SK-N-SH treated with all-trans-retinoic acid at 6 μM for 48 hours (cell line): ENCODE measurements around the gene TEAD1.

Source experiments
- ATAC-seq: fragments of 200-7000 bp; cut with Tn5 transposase; 3 replicates; pipeline ENCODE4 v1.9.1; 2020; ENCODE audit warnings: mild to moderate bottlenecking, moderate library complexity
- ARNTL ChIP-seq: fragments of 450-650 bp; formaldehyde crosslinking; IDR thresholded peaks from 2 replicates; pipeline ENCODE4 v1.5.0; 2020; ENCODE audit warnings: low read depth, mild to moderate bottlenecking, moderate library complexity, borderline replicate concordance
- BACH2 ChIP-seq: fragments of 250-450 bp; sonication (Bioruptor Pico); IDR thresholded peaks from 2 replicates; pipeline ENCODE4 v1.9.0; 2021; ENCODE audit warnings: mild to moderate bottlenecking, borderline replicate concordance
- CSRNP3 ChIP-seq: fragments of 250-450 bp; sonication (Bioruptor Pico); IDR thresholded peaks from 2 replicates; pipeline ENCODE4 v1.5.1; 2021; ENCODE audit warnings: mild to moderate bottlenecking, moderate library complexity
- ESRRG ChIP-seq: fragments of 250-450 bp; sonication (Bioruptor Pico); IDR thresholded peaks from 2 replicates; pipeline ENCODE4 v1.6.1; 2021; ENCODE audit warnings: mild to moderate bottlenecking
- GLIS3 ChIP-seq: fragments of 250-450 bp; sonication (Bioruptor Pico); IDR thresholded peaks from 2 replicates; pipeline ENCODE4 v1.5.0; 2020; ENCODE audit warnings: mild to moderate bottlenecking, moderate library complexity
- ISL1 ChIP-seq: fragments of 250-450 bp; sonication (Bioruptor Pico); IDR thresholded peaks from 2 replicates; pipeline ENCODE4 v2.1.2; 2022; ENCODE audit warnings: mild to moderate bottlenecking, moderate library complexity
- OSR1 ChIP-seq: fragments of 250-450 bp; sonication (Bioruptor Pico); IDR thresholded peaks from 2 replicates; pipeline ENCODE4 v1.8.0; 2022; ENCODE audit warnings: moderate library complexity, mild to moderate bottlenecking, inconsistent platforms
- POU6F1 ChIP-seq: fragments of 250-450 bp; sonication (Bioruptor Pico); IDR thresholded peaks from 2 replicates; pipeline ENCODE4 v1.8.0; 2021; ENCODE audit warnings: low read depth, mild to moderate bottlenecking, moderate library complexity, borderline replicate concordance
- PPARA ChIP-seq: fragments of 250-450 bp; sonication (Bioruptor Pico); IDR thresholded peaks from 2 replicates; pipeline ENCODE4 v1.5.0; 2020; ENCODE audit warnings: mild to moderate bottlenecking, borderline replicate concordance
- RARB ChIP-seq: fragments of 250-450 bp; sonication (Bioruptor Pico); IDR thresholded peaks from 2 replicates; pipeline ENCODE4 v1.8.0; 2021; ENCODE audit warnings: mild to moderate bottlenecking, moderate library complexity
- SNAI2 ChIP-seq: fragments of 250-450 bp; sonication (Bioruptor Pico); IDR thresholded peaks from 2 replicates; pipeline ENCODE4 v1.5.0; 2020; ENCODE audit warnings: mild to moderate bottlenecking, moderate library complexity
- TCF4 ChIP-seq: fragments of 250-450 bp; sonication (Bioruptor Pico); IDR thresholded peaks from 2 replicates; pipeline ENCODE4 v1.8.0; 2021; ENCODE audit warnings: mild to moderate bottlenecking, moderate library complexity, borderline replicate concordance
- TOX ChIP-seq: fragments of 250-450 bp; sonication (Bioruptor Pico); IDR thresholded peaks from 2 replicates; pipeline ENCODE4 v1.8.0; 2021; ENCODE audit warnings: mild to moderate bottlenecking, moderate library complexity, borderline replicate concordance
- TSHZ2 ChIP-seq: fragments of 250-450 bp; sonication (Bioruptor Pico); IDR thresholded peaks from 2 replicates; pipeline ENCODE4 v1.5.0; 2020; ENCODE audit warnings: mild to moderate bottlenecking, moderate library complexity
- ZC3H10 ChIP-seq: fragments of 250-450 bp; sonication (Bioruptor Pico); IDR thresholded peaks from 2 replicates; pipeline ENCODE4 v1.5.1; 2021; ENCODE audit warnings: mild to moderate bottlenecking, moderate library complexity
- ZFP3 ChIP-seq: fragments of 250-450 bp; sonication (Bioruptor Pico); IDR thresholded peaks from 2 replicates; pipeline ENCODE4 v1.5.0; 2020; ENCODE audit warnings: mild to moderate bottlenecking, moderate library complexity
- ZFP30 ChIP-seq: fragments of 450-650 bp; formaldehyde crosslinking; IDR thresholded peaks from 2 replicates; pipeline ENCODE4 v1.5.0; 2022; ENCODE audit warnings: mild to moderate bottlenecking, moderate library complexity
- ZNF565 ChIP-seq: fragments of 450-650 bp; formaldehyde crosslinking; conservative IDR thresholded peaks from 2 replicates; pipeline ENCODE4 v1.5.0; 2020; ENCODE audit warnings: low read depth, mild to moderate bottlenecking, moderate library complexity
- ZNF70 ChIP-seq: fragments of 450-650 bp; formaldehyde crosslinking; IDR thresholded peaks from 2 replicates; pipeline ENCODE4 v1.5.0; 2020; ENCODE audit warnings: mild to moderate bottlenecking, moderate library complexity
- ZNF8 ChIP-seq: fragments of 450-650 bp; formaldehyde crosslinking; IDR thresholded peaks from 2 replicates; pipeline ENCODE4 v1.5.0; 2020; ENCODE audit warnings: mild to moderate bottlenecking, moderate library complexity
- TF ChIP-seq, protein P1 (sequence below): fragments of 250-450 bp; sonication (Bioruptor Pico); IDR thresholded peaks from 2 replicates; pipeline ENCODE4 v1.8.0; 2020; ENCODE audit warnings: mild to moderate bottlenecking, moderate library complexity, borderline replicate concordance
- TF ChIP-seq, protein P2 (sequence below): fragments of 250-450 bp; sonication (Bioruptor Pico); IDR thresholded peaks from 2 replicates; pipeline ENCODE4 v1.5.1; 2020; ENCODE audit warnings: low read depth, mild to moderate bottlenecking, moderate library complexity

Gene TEAD1

DNA sequence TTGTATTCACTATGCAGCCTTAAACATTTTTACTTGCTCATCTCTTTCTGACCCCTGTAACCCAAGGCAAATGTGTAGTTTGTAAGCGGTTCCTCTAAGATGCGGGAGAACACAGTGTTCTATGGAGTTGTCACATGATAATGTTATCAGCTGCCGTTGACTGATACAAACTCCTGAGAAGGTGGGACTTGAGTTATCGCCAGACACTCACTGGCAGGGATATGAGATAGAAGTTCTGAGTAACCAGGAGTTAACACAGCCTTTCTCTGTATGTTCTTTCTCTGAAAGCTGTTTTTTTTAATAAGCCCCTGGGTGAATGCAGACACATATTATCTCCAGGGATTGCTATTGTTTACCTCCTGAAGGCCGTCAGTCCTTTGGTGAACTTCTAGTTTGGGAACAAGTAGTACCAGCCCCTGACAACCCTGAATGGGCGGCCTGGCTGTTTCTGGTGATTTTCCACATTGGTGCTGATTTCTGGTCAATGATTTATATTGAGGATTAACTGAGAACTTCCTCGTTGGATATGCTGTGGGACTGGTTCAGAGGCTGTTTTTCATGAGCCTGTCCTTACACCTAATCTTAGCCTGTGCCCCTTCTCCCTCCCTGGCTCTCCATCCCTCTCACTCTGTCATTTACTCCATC, 179.6 kb downstream of the TEAD1 start:
- no peak for TF ChIP-seq SNAI2 (CRISPR knock-in tag)
- no peak for TF ChIP-seq GLIS3
- ATAC-seq, result no peak

DNA sequence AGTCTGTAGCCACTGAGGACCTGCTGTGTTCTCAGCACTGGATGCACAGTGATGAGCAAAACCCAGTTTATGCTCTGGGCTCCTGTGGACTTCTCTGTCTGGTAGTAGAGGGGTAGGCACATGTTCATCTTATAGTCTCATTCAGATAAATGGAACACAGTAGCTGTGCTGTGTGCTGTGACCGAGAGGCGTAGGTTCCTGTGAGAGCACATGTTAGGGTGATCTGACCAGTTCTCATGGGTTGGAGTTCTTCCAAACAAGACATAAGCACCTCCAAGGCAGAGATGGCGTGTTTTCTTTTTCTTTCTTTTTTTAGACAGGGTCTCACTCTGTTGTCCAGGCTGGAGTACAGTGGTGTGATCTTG, 180.1 kb downstream of the TEAD1 start:
- TF ChIP-seq CSRNP3 (no peak), ISL1 (CRISPR knock-in tag) (no peak), ZFP30 (CRISPR knock-in tag) (no peak), TCF4 (CRISPR knock-in tag) (no peak), ZNF565 (CRISPR knock-in tag) (no peak), POU6F1 (CRISPR knock-in tag) (no peak), ZC3H10 (no peak), ZNF8 (CRISPR knock-in tag) (no peak), OSR1 (CRISPR knock-in tag) (no peak), ESRRG (CRISPR knock-in tag) (no peak), RARB (CRISPR knock-in tag) (no peak), ARNTL (CRISPR knock-in tag) (no peak), BACH2 (CRISPR knock-in tag) (no peak), ZNF70 (no peak), TSHZ2 (CRISPR knock-in tag) (no peak), PPARA (no peak), TOX (no peak)
- TF ChIP-seq, protein P1, sequence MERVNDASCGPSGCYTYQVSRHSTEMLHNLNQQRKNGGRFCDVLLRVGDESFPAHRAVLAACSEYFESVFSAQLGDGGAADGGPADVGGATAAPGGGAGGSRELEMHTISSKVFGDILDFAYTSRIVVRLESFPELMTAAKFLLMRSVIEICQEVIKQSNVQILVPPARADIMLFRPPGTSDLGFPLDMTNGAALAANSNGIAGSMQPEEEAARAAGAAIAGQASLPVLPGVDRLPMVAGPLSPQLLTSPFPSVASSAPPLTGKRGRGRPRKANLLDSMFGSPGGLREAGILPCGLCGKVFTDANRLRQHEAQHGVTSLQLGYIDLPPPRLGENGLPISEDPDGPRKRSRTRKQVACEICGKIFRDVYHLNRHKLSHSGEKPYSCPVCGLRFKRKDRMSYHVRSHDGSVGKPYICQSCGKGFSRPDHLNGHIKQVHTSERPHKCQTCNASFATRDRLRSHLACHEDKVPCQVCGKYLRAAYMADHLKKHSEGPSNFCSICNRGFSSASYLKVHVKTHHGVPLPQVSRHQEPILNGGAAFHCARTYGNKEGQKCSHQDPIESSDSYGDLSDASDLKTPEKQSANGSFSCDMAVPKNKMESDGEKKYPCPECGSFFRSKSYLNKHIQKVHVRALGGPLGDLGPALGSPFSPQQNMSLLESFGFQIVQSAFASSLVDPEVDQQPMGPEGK (CRISPR knock-in tag), result no peak
- TF ChIP-seq, protein P2, sequence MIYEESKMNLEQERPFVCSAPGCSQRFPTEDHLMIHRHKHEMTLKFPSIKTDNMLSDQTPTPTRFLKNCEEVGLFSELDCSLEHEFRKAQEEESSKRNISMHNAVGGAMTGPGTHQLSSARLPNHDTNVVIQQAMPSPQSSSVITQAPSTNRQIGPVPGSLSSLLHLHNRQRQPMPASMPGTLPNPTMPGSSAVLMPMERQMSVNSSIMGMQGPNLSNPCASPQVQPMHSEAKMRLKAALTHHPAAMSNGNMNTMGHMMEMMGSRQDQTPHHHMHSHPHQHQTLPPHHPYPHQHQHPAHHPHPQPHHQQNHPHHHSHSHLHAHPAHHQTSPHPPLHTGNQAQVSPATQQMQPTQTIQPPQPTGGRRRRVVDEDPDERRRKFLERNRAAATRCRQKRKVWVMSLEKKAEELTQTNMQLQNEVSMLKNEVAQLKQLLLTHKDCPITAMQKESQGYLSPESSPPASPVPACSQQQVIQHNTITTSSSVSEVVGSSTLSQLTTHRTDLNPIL (CRISPR knock-in tag), result no peak

GRCh38 chr11:12854829-12855228, 180.6 kb downstream of the TEAD1 start:
- TF ChIP-seq, protein P1 (CRISPR knock-in tag), result no peak
- TF ChIP-seq ISL1 (CRISPR knock-in tag) (no peak), ESRRG (CRISPR knock-in tag) (no peak), ZFP3 (CRISPR knock-in tag) (no peak), OSR1 (CRISPR knock-in tag) (no peak), POU6F1 (CRISPR knock-in tag) (no peak), SNAI2 (CRISPR knock-in tag) (no peak), ARNTL (CRISPR knock-in tag) (no peak), GLIS3 (no peak), ZNF565 (CRISPR knock-in tag) (no peak)
- no peak for ATAC-seq

More for the DNA sequence above, 180.1 kb downstream of the TEAD1 start:
- ATAC-seq, result no peak
